WTC11 (cell line): ENCODE measurements around the gene GAA. TPM values are rescaled to one million over a fixed set of nuclear protein-coding genes. Genes with fewer than 3 reads are reported as not detected.

Source experiments
- ATAC-seq: fragments of 200-7000 bp; cut with Tn5 transposase; 2 replicates; pipeline ENCODE4 v1.10.0; 2021; ENCODE audit warnings: mild to moderate bottlenecking, moderate library complexity
- CTCF ChIA-PET: fragments of 300-600 bp; sonication (Branson Sonifier 250); formaldehyde crosslinking; loops from one replicate; lab custom pipeline; 2021; ENCODE audit warnings: antibody characterized with exemption; lab: Charles Lee
- POLR2A ChIA-PET: fragments of 350-600 bp; sonication (Branson Sonifier 250); formaldehyde crosslinking; loops from one replicate; lab custom pipeline; 2021; ENCODE audit warnings: antibody characterized with exemption; lab: Charles Lee
- DNase-seq: peaks from one replicate; pipeline ENCODE4 v3.0.0; 2021; ENCODE audit warnings: low spot score
- H3K27ac Mint-ChIP-seq: 2 replicates; pipeline ENCODE4 v1.8.0; 2021; ENCODE audit warnings: mixed read lengths
- H3K27me3 Mint-ChIP-seq: 2 replicates; pipeline ENCODE4 v1.8.0; 2021; ENCODE audit warnings: low read depth, mild to moderate bottlenecking, moderate library complexity, mixed read lengths
- H3K36me3 Mint-ChIP-seq: 2 replicates; pipeline ENCODE4 v1.8.0; 2021; ENCODE audit warnings: mixed read lengths
- H3K4me1 Mint-ChIP-seq: 2 replicates; pipeline ENCODE4 v1.8.0; 2022; ENCODE audit warnings: mixed read lengths
- H3K4me3 Mint-ChIP-seq: 2 replicates; pipeline ENCODE4 v1.8.0; 2021; ENCODE audit warnings: mild to moderate bottlenecking, moderate library complexity, mixed read lengths
- H3K9me3 Mint-ChIP-seq: 2 replicates; pipeline ENCODE4 v1.8.0; 2021; ENCODE audit warnings: mixed read lengths
- ATF6 ChIP-seq: sonication (generic); formaldehyde crosslinking; IDR thresholded peaks from 2 replicates; pipeline ENCODE4 v1.8.1; 2023; ENCODE audit warnings: mild to moderate bottlenecking, missing genetic modification reagents
- CREB1 ChIP-seq: sonication (generic); formaldehyde crosslinking; IDR thresholded peaks from 2 replicates; pipeline ENCODE4 v1.8.0; 2023; ENCODE audit warnings: mild to moderate bottlenecking, missing genetic modification reagents
- FOXJ3 ChIP-seq: sonication (generic); formaldehyde crosslinking; IDR thresholded peaks from 2 replicates; pipeline ENCODE4 v1.9.0; 2021; ENCODE audit warnings: missing genetic modification reagents, mild to moderate bottlenecking, borderline replicate concordance
- GRHL2 ChIP-seq: fragments of 250-450 bp; sonication (Bioruptor Pico); IDR thresholded peaks from 2 replicates; pipeline ENCODE4 v1.8.0; 2022; ENCODE audit warnings: mild to moderate bottlenecking, moderate library complexity; ENCODE audit not compliant: insufficient replicate concordance, severe bottlenecking
- MXD4 ChIP-seq: fragments of 250-450 bp; sonication (Bioruptor Pico); IDR thresholded peaks from 2 replicates; pipeline ENCODE4 v1.8.0; 2021; ENCODE audit warnings: mild to moderate bottlenecking, moderate library complexity, borderline replicate concordance
- NR2C2 ChIP-seq: sonication (generic); formaldehyde crosslinking; IDR thresholded peaks from 2 replicates; pipeline ENCODE4 v1.8.0; 2022; ENCODE audit warnings: mild to moderate bottlenecking, missing genetic modification reagents
- OVOL2 ChIP-seq: fragments of 250-450 bp; sonication (Bioruptor Pico); IDR thresholded peaks from 2 replicates; pipeline ENCODE4 v1.9.0; 2021; ENCODE audit warnings: mild to moderate bottlenecking, borderline replicate concordance
- PRRX2 ChIP-seq: fragments of 250-450 bp; sonication (Bioruptor Pico); IDR thresholded peaks from 2 replicates; pipeline ENCODE4 v1.8.0; 2021; ENCODE audit warnings: mild to moderate bottlenecking
- SMAD4 ChIP-seq: sonication (generic); formaldehyde crosslinking; IDR thresholded peaks from 2 replicates; pipeline ENCODE4 v1.8.0; 2022; ENCODE audit warnings: mild to moderate bottlenecking, missing genetic modification reagents
- STAT6 ChIP-seq: sonication (generic); formaldehyde crosslinking; conservative IDR thresholded peaks from 2 replicates; pipeline ENCODE4 v1.8.1; 2023; ENCODE audit warnings: mild to moderate bottlenecking, low read depth, missing genetic modification reagents, moderate library complexity
- TEAD1 ChIP-seq: sonication (generic); formaldehyde crosslinking; IDR thresholded peaks from 2 replicates; pipeline ENCODE4 v1.8.0; 2022; ENCODE audit warnings: mild to moderate bottlenecking, missing genetic modification reagents
- TEAD4 ChIP-seq: sonication (generic); formaldehyde crosslinking; IDR thresholded peaks from 2 replicates; pipeline ENCODE4 v1.8.0; 2022; ENCODE audit warnings: mild to moderate bottlenecking, missing genetic modification reagents
- USF1 ChIP-seq: sonication (generic); formaldehyde crosslinking; IDR thresholded peaks from 2 replicates; pipeline ENCODE4 v1.8.0; 2022; ENCODE audit warnings: mild to moderate bottlenecking, missing genetic modification reagents
- ZBTB43 ChIP-seq: sonication (generic); formaldehyde crosslinking; IDR thresholded peaks from 2 replicates; pipeline ENCODE4 v1.8.1; 2023; ENCODE audit warnings: mild to moderate bottlenecking, missing genetic modification reagents
- ZNF396 ChIP-seq: fragments of 250-450 bp; sonication (Bioruptor Pico); IDR thresholded peaks from 2 replicates; pipeline ENCODE4 v1.8.0; 2021; ENCODE audit warnings: mild to moderate bottlenecking, moderate library complexity, borderline replicate concordance
- total RNA-seq: library from RNA; stranded (reverse); gene quantifications from 3 replicates; pipeline ENCODE4 v1.2.3, GENCODE V29; 2021
- TF ChIP-seq, protein P1 (sequence below): sonication (generic); formaldehyde crosslinking; IDR thresholded peaks from 2 replicates; pipeline ENCODE4 v1.8.0; 2022; ENCODE audit warnings: mild to moderate bottlenecking, missing genetic modification reagents
- TF ChIP-seq, protein P2 (sequence below): sonication (generic); formaldehyde crosslinking; IDR thresholded peaks from 2 replicates; pipeline ENCODE4 v1.8.1; 2022; ENCODE audit warnings: low read depth, mild to moderate bottlenecking, moderate library complexity, missing genetic modification reagents, borderline replicate concordance
- TF ChIP-seq, protein P3 (sequence below): sonication (generic); formaldehyde crosslinking; IDR thresholded peaks from 2 replicates; pipeline ENCODE4 v1.8.1; 2023; ENCODE audit warnings: mild to moderate bottlenecking, missing genetic modification reagents, moderate library complexity
- TF ChIP-seq, protein P4 (sequence below): sonication (generic); formaldehyde crosslinking; IDR thresholded peaks from 2 replicates; pipeline ENCODE4 v1.8.0; 2022; ENCODE audit warnings: mild to moderate bottlenecking, missing genetic modification reagents

GAA gene
- total RNA-seq, 1 experiment from 2014 or later, result 91.6 TPM

DNA sequence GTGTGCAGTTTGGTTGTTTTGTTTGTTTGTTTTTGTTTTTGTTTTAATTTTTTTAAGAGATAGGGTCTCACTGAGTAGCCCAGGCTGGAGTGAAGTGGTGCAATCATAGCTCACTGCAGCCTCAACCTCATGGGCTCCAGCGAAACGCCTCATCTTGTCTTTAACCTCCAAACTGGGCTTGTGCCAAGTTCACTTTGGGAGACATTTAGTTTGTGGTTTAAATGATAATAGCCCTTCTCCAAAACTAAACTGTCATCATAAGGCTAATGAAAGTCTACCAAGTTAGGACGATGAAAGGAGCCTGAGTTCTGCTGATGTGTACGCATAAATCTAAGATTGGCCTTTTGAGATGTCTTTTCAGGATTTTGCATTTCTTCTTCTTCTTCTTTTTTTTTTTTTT lies 62.0 kb downstream of the GAA start:
- DNase-seq (no peak), ATAC-seq (no peak)
- ChIA-PET POLR2A (no interaction called here), CTCF (interaction anchor here (1.0 to 1.9 kb wide), 2 partner anchors 39 to 40 kb away, joined by 4 to 5 read pairs; no protein-coding TSS in a partner anchor)
- H3K27ac Mint-ChIP-seq, result no peak overlapping the region
- H3K27me3 Mint-ChIP-seq, result peaks cover 11% of the 10 kb centered on the region
- H3K9me3 Mint-ChIP-seq, result no peaks in the 10 kb centered on the region
- peaks cover 32% of the 10 kb centered on the region for H3K4me1 Mint-ChIP-seq
- no peak for TF ChIP-seq TEAD4 (CRISPR knock-in tag)
- TF ChIP-seq STAT6 (CRISPR knock-in tag), result no peak
- TF ChIP-seq ATF6 (CRISPR knock-in tag), result no peak
- no peak for TF ChIP-seq GRHL2 (CRISPR knock-in tag)
- TF ChIP-seq FOXJ3 (CRISPR knock-in tag), result no peak
- no peak for TF ChIP-seq TEAD1 (CRISPR knock-in tag)
- TF ChIP-seq ZNF396 (CRISPR knock-in tag), result no peak
- no peak for TF ChIP-seq ZBTB43 (CRISPR knock-in tag)
- no peak for TF ChIP-seq OVOL2 (CRISPR knock-in tag)
- TF ChIP-seq, protein P1, sequence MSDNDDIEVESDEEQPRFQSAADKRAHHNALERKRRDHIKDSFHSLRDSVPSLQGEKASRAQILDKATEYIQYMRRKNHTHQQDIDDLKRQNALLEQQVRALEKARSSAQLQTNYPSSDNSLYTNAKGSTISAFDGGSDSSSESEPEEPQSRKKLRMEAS (CRISPR knock-in tag), result no peak
- TF ChIP-seq SMAD4, result no peak
- no peak for TF ChIP-seq NR2C2 (CRISPR knock-in tag)
- TF ChIP-seq, protein P2, sequence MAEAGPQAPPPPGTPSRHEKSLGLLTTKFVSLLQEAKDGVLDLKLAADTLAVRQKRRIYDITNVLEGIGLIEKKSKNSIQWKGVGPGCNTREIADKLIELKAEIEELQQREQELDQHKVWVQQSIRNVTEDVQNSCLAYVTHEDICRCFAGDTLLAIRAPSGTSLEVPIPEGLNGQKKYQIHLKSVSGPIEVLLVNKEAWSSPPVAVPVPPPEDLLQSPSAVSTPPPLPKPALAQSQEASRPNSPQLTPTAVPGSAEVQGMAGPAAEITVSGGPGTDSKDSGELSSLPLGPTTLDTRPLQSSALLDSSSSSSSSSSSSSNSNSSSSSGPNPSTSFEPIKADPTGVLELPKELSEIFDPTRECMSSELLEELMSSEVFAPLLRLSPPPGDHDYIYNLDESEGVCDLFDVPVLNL, result no peak
- TF ChIP-seq CREB1 (CRISPR knock-in tag), result no peak
- TF ChIP-seq, protein P3, sequence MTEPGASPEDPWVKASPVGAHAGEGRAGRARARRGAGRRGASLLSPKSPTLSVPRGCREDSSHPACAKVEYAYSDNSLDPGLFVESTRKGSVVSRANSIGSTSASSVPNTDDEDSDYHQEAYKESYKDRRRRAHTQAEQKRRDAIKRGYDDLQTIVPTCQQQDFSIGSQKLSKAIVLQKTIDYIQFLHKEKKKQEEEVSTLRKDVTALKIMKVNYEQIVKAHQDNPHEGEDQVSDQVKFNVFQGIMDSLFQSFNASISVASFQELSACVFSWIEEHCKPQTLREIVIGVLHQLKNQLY (CRISPR knock-in tag), result no peak
- TF ChIP-seq USF1 (CRISPR knock-in tag), result no peak
- TF ChIP-seq, protein P4, sequence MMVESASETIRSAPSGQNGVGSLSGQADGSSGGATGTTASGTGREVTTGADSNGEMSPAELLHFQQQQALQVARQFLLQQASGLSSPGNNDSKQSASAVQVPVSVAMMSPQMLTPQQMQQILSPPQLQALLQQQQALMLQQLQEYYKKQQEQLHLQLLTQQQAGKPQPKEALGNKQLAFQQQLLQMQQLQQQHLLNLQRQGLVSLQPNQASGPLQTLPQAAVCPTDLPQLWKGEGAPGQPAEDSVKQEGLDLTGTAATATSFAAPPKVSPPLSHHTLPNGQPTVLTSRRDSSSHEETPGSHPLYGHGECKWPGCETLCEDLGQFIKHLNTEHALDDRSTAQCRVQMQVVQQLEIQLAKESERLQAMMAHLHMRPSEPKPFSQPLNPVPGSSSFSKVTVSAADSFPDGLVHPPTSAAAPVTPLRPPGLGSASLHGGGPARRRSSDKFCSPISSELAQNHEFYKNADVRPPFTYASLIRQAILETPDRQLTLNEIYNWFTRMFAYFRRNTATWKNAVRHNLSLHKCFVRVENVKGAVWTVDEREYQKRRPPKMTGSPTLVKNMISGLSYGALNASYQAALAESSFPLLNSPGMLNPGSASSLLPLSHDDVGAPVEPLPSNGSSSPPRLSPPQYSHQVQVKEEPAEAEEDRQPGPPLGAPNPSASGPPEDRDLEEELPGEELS (CRISPR knock-in tag), result no peak
- no peak for TF ChIP-seq MXD4
- TF ChIP-seq PRRX2 (CRISPR knock-in tag), result no peak
- H3K4me3 Mint-ChIP-seq, result no peak overlapping the region
- H3K36me3 Mint-ChIP-seq, result no peaks in the 10 kb centered on the region
